Islet precursor cell (in vitro differentiated cells): Measurements from ENCODE around the gene HGS.

ENCODE experiments used
- DNase-seq: peaks from one replicate; pipeline ENCODE4 v3.0.0-alpha.2; 2018

HGS gene

GRCh38 chr17:81706757-81707624 lies 23.2 kb downstream of the HGS start:
- DNase-seq = no peak

GRCh38 chr17:81707725-81708646 lies 24.2 kb downstream of the HGS start:
- DNase-seq = no peak

DNA sequence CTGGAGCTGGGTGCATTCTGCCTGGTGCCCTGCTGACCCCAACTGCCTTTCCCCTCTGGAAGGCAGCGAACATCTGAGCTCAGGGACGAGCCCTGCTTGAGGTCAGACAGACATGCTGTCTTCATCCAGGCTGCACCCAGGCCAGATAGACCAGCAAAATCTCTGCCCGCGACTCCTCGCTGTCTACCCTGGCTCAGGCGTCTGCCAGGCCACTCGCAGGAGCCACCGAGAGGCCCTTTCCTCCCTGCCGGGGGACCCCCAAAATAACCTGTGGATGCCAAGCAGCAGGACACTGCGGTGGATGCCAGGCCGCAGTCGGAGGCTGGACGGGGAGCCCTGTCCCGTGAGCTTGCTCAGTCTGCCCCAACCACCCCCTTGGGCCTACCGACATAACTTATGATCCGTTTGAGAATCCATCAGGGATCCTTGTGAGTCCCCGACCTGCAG lies 25.0 kb downstream of the HGS start:
- no peak for DNase-seq

- no peak for DNase-seq
Measured at GRCh38 chr17:81710514-81711308, 26.9 kb downstream of the HGS start.

- DNase-seq = peak; percentile 95
Measured at GRCh38 chr17:81711814-81712467, 28.1 kb downstream of the HGS start, which contains the start of gene SLC25A10. TSS of gene SLC25A10 (plus strand) at chr17:81712284. CDS start at chr17:81712427, 143 bp downstream.

DNA sequence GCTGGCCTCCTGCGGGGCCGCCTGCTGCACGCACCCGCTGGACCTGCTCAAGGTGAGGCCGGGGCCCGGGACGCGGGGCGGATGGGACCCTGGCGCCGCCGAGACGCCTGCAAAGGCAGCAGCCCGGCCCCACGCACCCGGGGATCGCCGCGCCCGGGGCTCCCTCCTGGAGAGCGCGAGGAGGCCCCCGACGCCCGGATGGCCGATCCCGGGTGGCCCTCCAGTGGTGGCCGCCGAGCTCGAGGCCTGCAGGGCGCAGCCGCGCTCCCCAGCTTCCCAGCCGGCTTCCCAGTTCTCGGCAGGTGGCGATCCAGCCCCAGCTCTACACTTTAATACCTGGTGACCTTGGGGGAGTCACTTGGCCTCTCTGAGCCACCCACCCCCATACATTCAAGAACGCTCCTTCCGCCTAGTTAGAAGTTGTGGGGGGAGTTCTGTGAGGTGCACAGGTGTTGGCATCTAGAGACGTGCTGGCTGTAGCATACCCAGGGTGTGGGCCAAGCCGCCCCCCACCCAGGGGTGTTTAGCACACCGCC lies 28.7 kb downstream of the HGS start:
- DNase-seq = no peak

GRCh38 chr17:81713004-81713555 lies 29.3 kb downstream of the HGS start:
- DNase-seq = peak; percentile 86

- DNase-seq = peak; percentile 83
Measured at GRCh38 chr17:81713556-81714411, 30.0 kb downstream of the HGS start.

DNA sequence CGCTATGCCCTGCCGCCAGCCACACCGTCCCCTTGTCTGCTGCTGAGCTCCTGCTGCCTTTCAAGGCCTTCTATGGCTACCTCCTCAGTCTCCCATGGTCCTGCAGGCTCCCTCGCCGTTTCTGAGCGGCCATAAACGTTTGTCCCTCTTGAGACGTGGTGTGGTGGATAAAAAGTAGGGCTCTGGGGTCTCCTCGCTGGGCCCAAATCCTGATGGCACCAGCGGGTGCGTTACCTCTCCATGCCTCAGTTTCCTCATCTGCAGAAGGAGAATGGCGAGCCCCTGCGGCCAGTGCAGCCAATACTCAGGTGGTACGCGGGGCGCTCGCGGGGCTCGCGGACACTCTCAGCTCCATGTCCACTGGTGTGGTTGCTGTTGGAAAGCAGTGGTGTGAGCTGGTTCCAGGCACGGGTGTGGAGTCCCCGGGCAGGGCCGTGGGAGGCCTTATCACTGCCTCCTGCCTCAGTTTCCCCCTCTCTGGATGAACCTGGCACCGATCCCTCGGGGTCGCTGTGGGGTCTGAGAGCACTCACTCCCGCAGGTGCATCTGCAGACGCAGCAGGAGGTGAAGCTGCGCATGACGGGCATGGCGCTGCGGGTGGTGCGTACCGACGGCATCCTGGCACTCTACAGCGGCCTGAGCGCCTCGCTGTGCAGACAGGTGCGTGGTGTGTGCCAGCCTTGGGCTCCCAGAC lies 30.7 kb downstream of the HGS start:
- no peak for DNase-seq

DNA sequence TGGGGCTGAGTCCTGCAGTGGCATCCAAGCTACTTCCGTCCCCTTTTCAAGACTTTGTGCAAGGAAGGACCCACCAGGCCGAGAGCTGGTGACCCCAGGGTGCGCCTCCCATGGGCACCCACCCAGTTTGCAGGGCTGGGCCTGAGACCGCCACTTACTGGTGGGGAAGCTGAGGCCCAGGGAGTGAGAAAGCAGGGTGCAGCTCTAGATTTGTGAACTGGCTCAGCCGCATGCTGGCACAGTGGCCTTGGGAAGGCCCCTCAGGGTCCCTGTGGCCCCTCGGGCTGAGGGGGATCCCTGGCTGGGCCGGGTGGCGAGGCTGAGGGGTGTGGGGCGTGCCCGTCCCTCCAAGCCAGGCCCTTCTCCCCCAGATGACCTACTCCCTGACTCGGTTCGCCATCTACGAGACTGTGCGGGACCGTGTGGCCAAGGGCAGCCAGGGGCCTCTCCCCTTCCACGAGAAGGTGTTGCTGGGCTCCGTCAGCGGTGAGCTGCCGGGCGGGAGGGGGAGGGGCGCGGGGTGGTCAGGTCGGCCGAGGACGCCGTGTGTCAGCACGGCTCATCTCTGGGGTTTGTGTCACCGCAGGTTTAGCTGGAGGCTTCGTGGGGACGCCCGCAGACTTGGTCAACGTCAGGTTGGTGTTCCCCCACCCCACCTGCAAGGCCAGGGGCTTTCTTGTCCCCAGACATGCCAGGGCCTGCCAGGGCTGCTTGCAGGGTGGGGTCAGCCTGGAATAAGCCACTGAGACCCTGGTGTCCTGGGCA lies 31.5 kb downstream of the HGS start:
- no peak for DNase-seq

GRCh38 chr17:81715872-81716673 lies 32.3 kb downstream of the HGS start:
- no peak for DNase-seq

GRCh38 chr17:81716674-81716996 lies 32.8 kb downstream of the HGS start:
- DNase-seq = no peak

GRCh38 chr17:81717049-81717765 lies 33.4 kb downstream of the HGS start:
- DNase-seq = no peak

DNA sequence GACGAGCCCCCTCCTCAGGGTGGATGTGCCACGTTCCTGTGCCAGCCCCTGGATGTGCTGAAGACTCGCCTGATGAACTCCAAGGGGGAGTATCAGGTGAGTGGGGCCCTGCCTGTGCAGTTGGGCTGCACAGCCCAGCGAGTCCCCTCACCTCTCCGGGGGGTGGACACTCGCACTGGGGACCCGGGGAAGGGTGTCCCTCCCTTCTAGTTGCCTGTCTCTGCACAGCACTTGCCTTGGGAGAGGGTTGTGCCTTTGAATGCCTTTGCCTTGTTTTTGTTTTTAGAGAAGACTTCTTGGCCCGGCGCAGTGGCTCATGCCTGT lies 33.9 kb downstream of the HGS start:
- no peak for DNase-seq

DNA sequence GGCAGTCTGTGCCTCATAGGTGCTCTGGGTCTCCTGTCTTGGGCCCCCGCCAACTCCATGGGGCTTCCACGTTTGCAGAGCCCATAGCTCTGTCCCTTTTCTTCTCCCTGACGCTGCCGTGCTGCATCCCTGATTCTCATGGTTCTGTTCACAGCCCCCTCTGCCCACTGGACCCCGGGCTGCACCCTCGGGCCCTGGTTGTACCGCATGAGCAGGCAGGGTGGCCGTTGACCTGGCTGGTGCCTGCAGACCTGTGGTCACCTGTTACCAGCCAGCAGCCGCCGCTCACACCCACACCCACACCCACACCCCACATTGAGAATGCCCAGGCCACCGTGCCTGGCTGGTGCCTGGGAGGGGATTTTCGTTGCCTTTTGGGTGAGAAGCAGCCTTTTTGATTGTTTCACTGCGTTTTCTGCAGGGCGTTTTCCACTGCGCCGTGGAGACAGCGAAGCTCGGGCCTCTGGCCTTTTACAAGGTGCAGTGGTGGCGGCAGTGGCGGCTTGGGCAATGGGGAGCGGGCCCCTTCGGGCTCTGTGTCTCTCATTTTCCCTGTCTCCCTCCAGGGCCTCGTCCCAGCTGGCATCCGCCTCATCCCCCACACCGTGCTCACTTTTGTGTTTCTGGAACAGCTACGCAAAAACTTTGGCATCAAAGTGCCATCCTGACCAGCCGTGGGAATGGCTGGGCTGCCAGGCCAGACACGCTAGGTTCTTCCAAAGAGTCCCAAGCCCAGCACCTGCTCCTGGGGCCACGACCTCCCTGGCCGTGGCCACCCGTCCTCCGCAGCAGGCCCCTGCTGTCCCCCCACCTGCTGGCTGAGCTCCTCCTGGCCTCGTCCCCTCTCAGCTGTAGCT lies 35.8 kb downstream of the HGS start:
- DNase-seq = no peak

GRCh38 chr17:81720267-81721071 lies 36.7 kb downstream of the HGS start:
- DNase-seq = peak; percentile 55
